WI38 (cell line): ENCODE measurements around the gene PRMT2.

Source experiments
- H3K4me3 ChIP-seq: 2 replicates; pipeline ENCODE4 v1.5.1; 2011; ENCODE audit warnings: low read depth, mild to moderate bottlenecking, control low read depth, low read length
- CTCF ChIP-seq: IDR thresholded peaks from 2 replicates; pipeline ENCODE4 v1.5.1; 2012; ENCODE audit warnings: low read depth, mild to moderate bottlenecking, control low read depth, low read length

Gene PRMT2

GRCh38 chr21:46607636-46608035 is 27.8 kb upstream of the PRMT2 start:
- TF ChIP-seq CTCF: no peak
- H3K4me3 ChIP-seq: no peak overlapping the region

GRCh38 chr21:46608672-46609111 is 26.8 kb upstream of the PRMT2 start:
- no peak for TF ChIP-seq CTCF
- H3K4me3 ChIP-seq: no peak overlapping the region

DNA sequence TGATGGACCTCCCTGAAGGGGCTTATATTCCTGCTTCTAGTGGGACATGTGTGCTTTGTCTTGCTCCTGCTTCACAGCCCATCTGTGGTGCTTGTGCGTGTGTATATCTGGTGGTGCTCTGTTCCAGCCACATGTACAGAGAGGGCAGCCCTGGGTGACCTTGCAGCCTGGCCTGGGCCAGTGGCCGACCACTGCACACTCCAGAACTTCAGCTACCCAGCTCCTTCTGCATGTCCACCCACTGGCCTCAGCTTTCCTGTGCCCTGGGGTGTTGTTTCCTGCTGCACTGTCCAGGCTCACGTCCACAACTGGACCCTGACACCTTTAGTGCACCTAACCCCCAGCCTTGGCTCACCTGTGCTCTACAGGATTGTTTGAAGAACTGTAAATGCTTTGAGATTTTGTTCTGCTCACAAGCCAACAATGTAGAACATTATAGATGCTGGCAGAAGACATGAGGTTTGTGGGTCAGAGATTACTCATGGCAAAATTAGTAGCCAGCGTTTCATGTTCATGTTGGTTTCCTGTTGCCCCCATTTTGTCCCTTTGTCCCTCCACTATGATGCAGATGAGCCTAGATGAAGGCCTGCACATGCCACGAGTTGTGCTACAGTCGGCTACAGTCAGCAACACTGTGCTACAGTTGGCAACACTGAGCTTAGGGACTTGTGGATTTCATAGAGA is 25.3 kb upstream of the PRMT2 start:
- TF ChIP-seq CTCF: no peak
- H3K4me3 ChIP-seq: no peak overlapping the region

- TF ChIP-seq CTCF: no peak
- no peak overlapping the region for H3K4me3 ChIP-seq
Measured at GRCh38 chr21:46613391-46613790, 22.1 kb upstream of the PRMT2 start.

DNA sequence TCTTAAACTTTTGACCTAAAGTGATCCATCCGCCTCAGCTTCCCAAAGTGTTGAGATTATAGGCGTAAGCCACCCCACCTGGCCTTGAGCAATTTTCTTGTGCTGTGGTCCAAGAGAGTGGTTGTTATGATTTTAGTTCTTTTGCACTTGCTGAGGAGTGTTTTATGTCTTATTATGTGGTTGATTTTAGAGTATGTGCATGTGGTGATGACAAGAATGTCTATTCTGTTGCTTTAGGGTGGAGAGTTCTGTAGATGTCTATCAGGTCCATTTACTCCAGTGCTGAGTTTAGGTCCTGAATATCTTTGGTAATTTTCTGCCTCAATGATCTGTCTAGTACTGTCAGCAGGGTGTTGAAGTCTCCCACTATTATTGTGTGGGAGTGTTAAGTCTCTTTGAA is 19.4 kb upstream of the PRMT2 start:
- no peak for TF ChIP-seq CTCF
- no peak overlapping the region for H3K4me3 ChIP-seq

DNA sequence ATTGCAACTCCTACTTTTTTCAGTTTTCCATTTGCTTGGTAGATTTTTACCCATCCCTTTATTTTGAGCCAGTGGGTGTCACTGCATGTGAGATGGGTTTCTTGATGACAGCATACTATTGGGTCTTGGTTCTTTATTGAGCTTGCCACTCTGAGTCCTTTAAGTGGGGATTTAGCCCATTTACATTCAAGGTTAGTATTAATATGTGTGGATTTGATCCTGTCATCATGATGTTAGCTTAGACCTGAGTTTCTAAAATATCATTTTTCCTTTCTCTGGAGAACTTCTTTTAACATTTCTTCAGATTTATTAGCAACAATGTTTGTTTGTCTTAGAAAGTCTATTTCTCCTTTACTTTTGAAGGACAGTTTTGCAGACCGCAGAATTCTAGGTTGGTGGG is 18.8 kb upstream of the PRMT2 start:
- TF ChIP-seq CTCF: no peak
- no peak overlapping the region for H3K4me3 ChIP-seq

DNA sequence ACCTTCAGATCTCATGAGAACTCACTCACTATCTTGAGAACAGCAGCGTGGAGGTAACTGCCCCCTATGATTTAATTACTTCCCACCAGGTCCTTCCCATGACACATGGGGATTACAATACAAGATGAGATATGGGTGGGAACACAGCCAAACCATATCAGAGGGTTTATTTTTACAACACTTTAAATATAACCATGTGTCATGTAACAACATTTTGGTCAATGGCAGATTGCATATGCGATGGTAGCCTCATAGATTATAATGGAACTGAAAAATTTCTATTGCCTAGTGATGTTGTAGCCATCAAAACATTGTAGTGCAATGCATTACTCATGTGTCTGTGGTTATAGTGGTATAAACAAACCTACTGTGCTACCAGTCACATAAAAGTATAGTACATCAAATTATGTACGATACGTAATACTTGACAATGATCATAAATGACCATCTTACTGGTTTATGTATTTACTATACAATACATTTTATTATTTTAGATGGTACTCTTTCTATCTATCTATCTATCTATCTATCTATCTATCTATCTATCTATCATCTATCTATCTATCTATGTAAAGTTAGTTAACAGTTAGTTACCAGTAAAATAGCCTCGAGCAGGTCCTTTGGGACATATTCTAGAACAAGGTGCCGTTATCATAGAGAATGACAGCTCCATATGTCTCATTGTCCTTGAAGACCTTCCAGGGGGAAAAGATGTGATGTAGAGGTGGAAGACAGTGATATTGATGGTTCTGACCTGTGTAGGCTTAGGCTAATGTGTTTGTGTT is 18.0 kb upstream of the PRMT2 start:
- H3K4me3 ChIP-seq: no peak overlapping the region

More for the DNA sequence above, 18.0 kb upstream of the PRMT2 start:
- no peak for TF ChIP-seq CTCF
